ENCODE data around the gene ACAN. TPM values are rescaled to one million over a fixed set of nuclear protein-coding genes. Genes with fewer than 3 reads are reported as not detected.

The ACAN gene
- polyA plus RNA-seq, 1 experiment, result 3.6 TPM

DNA sequence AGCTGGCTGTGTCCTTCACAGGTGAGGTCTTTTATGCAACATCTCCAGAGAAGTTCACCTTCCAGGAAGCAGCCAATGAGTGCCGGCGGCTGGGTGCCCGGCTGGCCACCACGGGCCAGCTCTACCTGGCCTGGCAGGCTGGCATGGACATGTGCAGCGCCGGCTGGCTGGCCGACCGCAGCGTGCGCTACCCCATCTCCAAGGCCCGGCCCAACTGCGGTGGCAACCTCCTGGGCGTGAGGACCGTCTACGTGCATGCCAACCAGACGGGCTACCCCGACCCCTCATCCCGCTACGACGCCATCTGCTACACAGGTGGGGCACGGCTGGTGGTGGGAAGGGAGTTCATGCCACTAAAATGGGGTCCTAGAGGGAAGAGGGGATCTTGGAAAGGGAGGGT is 40.1 kb downstream of the ACAN start:
- DNase-seq (ENCODE audit: low read depth), result no peak
- no peak overlapping the region for H3K4me3 ChIP-seq (ENCODE audit: low read depth, low read length)
- POLR2A ChIA-PET, result no interaction called here
- TF ChIP-seq, protein P1, sequence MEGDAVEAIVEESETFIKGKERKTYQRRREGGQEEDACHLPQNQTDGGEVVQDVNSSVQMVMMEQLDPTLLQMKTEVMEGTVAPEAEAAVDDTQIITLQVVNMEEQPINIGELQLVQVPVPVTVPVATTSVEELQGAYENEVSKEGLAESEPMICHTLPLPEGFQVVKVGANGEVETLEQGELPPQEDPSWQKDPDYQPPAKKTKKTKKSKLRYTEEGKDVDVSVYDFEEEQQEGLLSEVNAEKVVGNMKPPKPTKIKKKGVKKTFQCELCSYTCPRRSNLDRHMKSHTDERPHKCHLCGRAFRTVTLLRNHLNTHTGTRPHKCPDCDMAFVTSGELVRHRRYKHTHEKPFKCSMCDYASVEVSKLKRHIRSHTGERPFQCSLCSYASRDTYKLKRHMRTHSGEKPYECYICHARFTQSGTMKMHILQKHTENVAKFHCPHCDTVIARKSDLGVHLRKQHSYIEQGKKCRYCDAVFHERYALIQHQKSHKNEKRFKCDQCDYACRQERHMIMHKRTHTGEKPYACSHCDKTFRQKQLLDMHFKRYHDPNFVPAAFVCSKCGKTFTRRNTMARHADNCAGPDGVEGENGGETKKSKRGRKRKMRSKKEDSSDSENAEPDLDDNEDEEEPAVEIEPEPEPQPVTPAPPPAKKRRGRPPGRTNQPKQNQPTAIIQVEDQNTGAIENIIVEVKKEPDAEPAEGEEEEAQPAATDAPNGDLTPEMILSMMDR (IDR thresholded peaks at IDR 0.05; ENCODE audit: insufficient read depth, low read depth, low read length), result no peak
- H3K36me3 ChIP-seq (ENCODE audit: control insufficient read depth, insufficient read depth, low read length), result no peaks in the 10 kb centered on the region
- CTCF ChIA-PET, result interaction anchor here (0.6 to 1.8 kb wide), 3 partner anchors 9 to 186 kb away, joined by 3 to 9 read pairs (median 4); no protein-coding TSS in a partner anchor
- H3K27me3 ChIP-seq (ENCODE audit: control insufficient read depth, insufficient read depth, low read length), result no peaks in the 10 kb centered on the region

DNA sequence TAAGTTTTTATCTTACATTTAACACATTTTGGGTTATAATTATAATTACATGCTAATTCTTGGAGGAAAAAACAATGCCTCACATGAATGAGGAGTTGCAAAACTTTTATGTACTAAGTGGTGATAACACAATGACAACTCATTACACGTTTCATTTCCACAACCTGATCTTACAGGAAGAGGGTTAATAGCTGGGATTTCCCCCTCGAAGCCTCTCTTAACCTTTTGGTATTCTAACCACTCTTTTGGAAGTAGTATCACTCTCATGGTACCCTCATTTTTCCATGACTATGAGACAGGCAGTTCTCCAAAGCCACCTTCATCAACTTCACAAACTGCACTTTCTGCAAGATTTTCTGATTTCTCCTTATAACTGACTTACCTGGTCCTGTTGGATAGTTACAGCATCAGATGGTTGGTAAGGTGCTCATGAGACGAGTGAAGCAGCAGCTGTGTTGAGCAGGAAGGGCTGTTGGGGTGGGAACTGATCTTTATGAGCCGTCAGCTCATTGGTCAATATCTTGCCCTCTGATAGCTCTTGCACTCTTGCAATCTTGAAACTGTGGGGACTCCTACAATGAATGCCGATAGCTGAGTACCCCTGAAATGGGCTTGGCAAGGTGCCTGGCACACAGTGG is 41.6 kb downstream of the ACAN start:
- CTCF ChIA-PET, result interaction anchor here (1.0 to 1.3 kb wide), 4 partner anchors 10 to 220 kb away, joined by 3 to 5 read pairs (median 4); no protein-coding TSS in a partner anchor
- Histone ChIP-seq H3K4me3 (ENCODE audit: low read depth, low read length) (no peak overlapping the region), H3K27me3 (ENCODE audit: control insufficient read depth, insufficient read depth, low read length) (no peaks in the 10 kb centered on the region; the same call in 1 of the 2 replicates), H3K36me3 (ENCODE audit: control insufficient read depth, insufficient read depth, low read length) (no peaks in the 10 kb centered on the region)
- POLR2A ChIA-PET, result no interaction called here
- no peak for DNase-seq (ENCODE audit: low read depth)
- TF ChIP-seq, protein P1 (IDR thresholded peaks at IDR 0.05; ENCODE audit: insufficient read depth, low read depth, low read length), result no peak

DNA sequence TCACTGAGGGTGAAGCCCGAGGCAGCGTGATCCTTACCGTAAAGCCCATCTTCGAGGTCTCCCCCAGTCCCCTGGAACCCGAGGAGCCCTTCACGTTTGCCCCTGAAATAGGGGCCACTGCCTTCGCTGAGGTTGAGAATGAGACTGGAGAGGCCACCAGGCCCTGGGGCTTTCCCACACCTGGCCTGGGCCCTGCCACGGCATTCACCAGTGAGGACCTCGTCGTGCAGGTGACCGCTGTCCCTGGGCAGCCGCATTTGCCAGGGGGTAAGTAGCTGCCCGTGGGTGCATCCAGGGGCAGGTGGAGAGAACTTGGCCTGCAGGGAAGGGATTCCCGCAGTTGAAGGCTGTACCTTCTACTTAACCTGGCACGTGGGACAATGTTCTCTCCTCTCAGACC is 42.4 kb downstream of the ACAN start:
- H3K36me3 ChIP-seq (ENCODE audit: control insufficient read depth, insufficient read depth, low read length), result no peaks in the 10 kb centered on the region
- no peaks in the 10 kb centered on the region; the same call in 1 of the 2 replicates for H3K27me3 ChIP-seq (ENCODE audit: control insufficient read depth, insufficient read depth, low read length)
- ChIA-PET POLR2A (interaction anchor here (0.6 kb wide), 1 partner anchor 103 kb away, joined by 6 read pairs; no protein-coding TSS in a partner anchor), CTCF (interaction anchor here (1.0 to 1.3 kb wide), 3 partner anchors 11 to 221 kb away, joined by 3 to 5 read pairs (median 4); no protein-coding TSS in a partner anchor)
- DNase-seq (ENCODE audit: low read depth), result no peak
- TF ChIP-seq, protein P1 (IDR thresholded peaks at IDR 0.05; ENCODE audit: insufficient read depth, low read depth, low read length), result no peak
- no peak overlapping the region for H3K4me3 ChIP-seq (ENCODE audit: low read depth, low read length)

DNA sequence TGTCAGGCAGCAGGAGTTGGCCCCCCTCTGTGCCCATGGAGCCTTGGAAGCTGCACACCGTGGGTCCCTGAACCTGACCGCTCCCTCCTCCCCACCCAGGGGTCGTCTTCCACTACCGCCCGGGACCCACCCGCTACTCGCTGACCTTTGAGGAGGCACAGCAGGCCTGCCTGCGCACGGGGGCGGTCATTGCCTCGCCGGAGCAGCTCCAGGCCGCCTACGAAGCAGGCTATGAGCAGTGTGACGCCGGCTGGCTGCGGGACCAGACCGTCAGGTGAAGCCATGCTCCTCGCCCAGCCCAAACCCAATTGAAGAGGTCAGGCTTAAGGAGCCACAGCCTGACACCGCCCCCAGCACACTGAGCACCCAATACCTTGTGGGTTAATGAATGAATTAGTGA is 43.9 kb downstream of the ACAN start:
- DNase-seq (ENCODE audit: low read depth), result no peak
- no peak overlapping the region for H3K4me3 ChIP-seq (ENCODE audit: low read depth, low read length)
- ChIA-PET POLR2A (no interaction called here), CTCF (no interaction called here)
- TF ChIP-seq, protein P1 (IDR thresholded peaks at IDR 0.05; ENCODE audit: insufficient read depth, low read depth, low read length), result no peak
- H3K36me3 ChIP-seq (ENCODE audit: control insufficient read depth, insufficient read depth, low read length), result no peaks in the 10 kb centered on the region
- no peaks in the 10 kb centered on the region; the same call in 1 of the 2 replicates for H3K27me3 ChIP-seq (ENCODE audit: control insufficient read depth, insufficient read depth, low read length)

DNA sequence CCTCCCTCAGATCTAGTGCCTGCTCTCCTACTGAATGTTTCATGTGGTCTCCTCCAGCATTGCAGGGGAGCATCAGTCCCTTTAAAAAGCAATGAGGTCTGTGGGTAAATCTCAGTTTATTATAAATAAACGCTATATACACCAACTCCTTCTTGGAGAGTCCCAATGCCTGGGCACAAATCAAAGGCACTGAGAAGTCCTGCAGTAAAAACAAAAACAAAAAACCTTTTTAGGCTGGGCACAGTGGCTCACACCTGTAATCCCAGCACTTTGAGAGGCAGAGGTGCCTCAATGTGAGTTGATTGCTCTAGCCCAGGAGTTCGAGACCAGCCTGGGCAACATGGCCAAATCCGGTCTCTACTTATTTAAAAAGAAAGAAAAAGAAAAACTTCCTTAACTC is 45.0 kb downstream of the ACAN start:
- POLR2A ChIA-PET, result no interaction called here
- TF ChIP-seq, protein P1 (IDR thresholded peaks at IDR 0.05; ENCODE audit: insufficient read depth, low read depth, low read length), result no peak
- Histone ChIP-seq H3K36me3 (ENCODE audit: control insufficient read depth, insufficient read depth, low read length) (no peaks in the 10 kb centered on the region), H3K27me3 (ENCODE audit: control insufficient read depth, insufficient read depth, low read length) (peaks cover 3% of the 10 kb centered on the region; the same call in 1 of the 2 replicates), H3K4me3 (ENCODE audit: low read depth, low read length) (no peak overlapping the region)
- CTCF ChIA-PET, result no interaction called here
- no peak for DNase-seq (ENCODE audit: low read depth)
